Superior temporal gyrus (tissue), 1 donor: ENCODE data around the gene NOS1AP.

Experiments used
- DNase-seq: peaks from one replicate; pipeline ENCODE4 v3.0.0-alpha.2; 2016; ENCODE audit errors: extremely low spot score

The NOS1AP gene

DNA sequence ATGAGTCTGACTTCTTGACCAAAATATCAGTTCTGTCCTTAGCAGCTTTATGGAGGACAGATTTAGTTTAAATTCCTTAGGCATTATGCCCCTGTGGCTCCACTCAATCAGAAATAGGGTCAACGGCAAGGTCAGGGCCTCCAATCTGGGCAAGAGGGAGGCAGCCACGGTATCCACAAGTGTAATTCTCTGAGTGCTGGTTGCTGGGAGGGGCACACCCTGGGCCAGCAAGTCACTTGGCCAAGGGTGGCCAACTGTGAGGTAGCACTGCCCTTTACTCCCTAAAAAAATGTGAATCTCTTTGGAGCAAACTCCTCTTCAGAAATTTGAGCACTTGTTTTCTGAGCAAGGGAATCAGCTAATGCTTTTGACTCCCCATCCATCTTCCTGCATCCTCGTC, 294.3 kb downstream of the NOS1AP start:
- no peak for DNase-seq

DNA sequence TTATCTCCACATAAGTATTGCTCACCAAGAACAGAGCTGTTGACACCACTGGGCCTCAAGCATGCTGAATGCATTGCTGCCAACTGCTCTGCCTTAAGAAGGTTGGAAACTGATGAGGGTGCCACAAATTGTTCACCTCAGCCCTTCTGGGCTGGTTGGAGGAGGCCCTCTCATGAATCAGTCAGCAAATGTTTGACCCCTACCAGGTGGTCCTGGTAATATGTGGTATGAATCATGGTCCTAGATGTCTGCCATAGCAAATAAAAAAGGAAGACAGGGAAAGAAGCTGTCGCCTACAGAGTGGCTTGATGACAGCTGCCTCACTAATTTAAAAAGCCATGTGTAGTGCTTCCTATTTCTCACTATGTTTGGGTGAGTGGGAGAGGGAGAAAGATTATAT, 295.0 kb downstream of the NOS1AP start:
- DNase-seq, result no peak

DNA sequence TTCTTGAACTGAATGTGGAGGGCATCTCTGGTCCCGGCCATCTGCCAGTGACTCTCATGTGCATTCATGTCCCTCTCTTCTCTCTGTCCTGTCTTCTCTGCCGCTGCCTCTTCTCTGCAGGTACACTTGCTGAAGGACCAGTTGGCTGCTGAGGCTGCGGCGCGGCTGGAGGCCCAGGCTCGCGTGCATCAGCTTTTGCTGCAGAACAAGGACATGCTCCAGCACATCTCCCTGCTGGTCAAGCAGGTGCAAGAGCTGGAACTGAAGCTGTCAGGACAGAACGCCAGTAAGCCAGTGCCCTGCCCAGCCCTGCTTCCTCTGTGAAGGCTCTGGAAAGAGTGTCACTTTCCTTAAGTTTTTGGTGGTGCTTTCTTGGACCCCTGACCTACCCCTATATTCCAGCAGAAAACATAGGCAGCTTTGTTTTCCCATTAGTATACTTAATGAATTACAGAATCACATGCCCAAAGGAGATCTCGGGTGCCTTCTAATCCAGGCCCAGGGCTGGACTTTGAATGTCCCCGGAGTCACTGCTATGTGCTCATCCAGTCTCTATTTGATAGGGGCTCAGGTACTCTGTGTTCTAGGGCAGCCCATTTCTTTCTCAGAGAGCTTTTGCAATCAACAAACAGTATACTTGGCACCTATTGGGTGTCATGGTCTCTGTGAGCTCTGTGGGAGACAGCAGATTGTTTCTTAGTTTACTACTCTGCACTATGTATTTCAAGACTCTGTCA, 296.0 kb downstream of the NOS1AP start:
- DNase-seq, result no peak

DNA sequence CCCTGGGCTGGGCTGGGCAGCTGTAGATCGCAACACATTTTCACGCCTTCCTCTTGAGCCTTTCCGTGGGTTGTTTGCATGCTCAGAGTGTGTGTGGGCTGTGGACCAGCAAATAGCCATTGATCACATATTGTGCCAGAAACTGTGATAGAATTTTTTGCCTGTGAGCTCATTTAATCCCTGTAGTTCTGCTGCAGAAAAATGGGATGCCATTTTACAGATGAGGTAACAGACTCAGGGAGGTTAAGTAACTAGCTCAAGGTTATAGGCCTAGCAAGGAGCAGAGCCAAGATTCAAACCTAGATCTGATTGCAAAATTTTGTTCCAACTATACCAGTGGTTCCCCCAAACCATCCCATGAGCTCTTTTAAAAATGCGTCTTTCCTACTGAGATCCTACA, 296.7 kb downstream of the NOS1AP start:
- no peak for DNase-seq

DNA sequence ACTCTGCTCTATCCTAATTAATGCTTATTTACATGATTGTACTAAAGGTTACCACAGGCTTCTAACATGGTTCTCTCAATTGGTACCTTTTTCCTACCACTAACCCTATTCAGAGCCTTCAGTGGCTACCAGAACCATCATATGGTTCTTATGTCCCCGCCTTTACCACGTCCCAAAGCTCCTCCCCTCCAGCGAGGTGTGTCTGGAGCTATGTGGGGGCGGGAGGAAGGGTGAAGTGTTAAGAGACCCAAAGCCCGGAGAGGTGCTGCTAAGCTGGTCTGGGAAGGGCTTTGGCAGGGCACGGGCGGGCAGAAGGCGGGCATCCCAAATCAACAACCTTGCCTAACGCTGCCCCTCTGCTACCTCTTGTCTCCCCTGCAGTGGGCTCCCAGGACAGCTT, 297.2 kb downstream of the NOS1AP start:
- no peak for DNase-seq

DNA sequence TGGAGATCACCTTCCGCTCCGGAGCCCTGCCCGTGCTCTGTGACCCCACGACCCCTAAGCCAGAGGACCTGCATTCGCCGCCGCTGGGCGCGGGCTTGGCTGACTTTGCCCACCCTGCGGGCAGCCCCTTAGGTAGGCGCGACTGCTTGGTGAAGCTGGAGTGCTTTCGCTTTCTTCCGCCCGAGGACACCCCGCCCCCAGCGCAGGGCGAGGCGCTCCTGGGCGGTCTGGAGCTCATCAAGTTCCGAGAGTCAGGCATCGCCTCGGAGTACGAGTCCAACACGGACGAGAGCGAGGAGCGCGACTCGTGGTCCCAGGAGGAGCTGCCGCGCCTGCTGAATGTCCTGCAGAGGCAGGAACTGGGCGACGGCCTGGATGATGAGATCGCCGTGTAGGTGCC, 297.6 kb downstream of the NOS1AP start:
- DNase-seq, result no peak

DNA sequence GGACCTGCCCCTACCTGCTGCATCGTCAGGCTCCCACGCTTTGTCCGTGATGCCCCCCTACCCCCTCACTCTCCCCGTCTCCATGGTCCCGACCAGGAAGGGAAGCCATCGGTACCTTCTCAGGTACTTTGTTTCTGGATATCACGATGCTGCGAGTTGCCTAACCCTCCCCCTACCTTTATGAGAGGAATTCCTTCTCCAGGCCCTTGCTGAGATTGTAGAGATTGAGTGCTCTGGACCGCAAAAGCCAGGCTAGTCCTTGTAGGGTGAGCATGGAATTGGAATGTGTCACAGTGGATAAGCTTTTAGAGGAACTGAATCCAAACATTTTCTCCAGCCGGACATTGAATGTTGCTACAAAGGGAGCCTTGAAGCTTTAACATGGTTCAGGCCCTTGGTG, 298.3 kb downstream of the NOS1AP start:
- no peak for DNase-seq

DNA sequence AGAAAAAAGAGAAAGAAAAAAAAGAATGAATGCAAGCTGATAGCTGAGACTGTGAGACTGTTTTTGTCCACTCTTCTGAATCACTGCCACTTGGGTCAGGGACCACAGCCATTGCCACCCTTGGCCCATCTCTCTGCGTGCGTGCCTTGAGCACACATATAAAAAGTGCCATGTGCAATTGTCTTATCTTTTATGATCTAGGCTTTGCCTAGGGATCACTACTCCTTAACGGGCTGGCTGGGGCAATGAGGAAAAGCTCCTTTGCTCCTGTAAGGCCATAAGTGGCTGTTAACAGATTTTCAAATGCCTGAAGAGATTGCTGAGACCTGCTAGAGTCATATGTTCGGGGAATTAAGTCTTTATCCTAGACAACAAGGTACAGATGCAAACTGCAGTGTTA, 299.0 kb downstream of the NOS1AP start:
- no peak for DNase-seq

DNA sequence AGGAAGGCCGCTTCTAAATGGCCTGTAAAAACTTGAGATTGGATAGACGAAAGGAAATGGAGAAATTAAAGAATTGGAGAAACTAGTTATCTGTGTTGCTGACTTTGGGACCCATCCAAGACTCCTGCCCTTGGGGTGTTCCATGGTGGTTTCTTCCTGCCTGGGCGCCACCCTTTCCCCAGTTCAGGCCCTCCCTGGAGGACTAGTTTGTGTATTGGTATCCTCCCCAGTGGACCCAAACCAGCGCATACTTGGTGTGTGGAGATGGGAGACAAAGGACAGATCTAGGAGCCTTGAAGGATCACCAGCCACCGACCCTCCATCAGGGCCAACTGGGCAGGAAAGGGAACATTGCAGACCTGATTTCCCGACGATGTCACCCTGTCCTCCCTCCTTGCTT, 300.1 kb downstream of the NOS1AP start:
- no peak for DNase-seq

DNA sequence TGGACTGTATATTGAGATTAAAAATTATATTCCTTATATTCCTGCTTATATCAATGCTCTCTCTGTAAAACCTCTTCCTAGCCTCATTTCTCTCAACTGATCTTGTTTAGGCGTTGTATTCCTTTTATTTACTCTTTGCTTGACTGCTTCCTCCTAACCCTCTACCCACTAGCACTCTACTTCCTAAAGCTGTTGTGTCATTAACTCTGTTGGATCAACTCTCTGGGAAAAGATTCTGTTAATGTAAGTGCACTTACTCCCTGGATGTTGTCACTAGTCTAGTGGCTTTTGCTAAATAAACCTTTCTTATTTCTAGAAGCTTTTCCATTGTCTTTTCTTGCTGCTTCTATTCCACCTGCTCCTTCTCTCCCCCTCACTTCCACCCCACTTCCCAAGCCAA, 300.7 kb downstream of the NOS1AP start:
- DNase-seq, result no peak

DNA sequence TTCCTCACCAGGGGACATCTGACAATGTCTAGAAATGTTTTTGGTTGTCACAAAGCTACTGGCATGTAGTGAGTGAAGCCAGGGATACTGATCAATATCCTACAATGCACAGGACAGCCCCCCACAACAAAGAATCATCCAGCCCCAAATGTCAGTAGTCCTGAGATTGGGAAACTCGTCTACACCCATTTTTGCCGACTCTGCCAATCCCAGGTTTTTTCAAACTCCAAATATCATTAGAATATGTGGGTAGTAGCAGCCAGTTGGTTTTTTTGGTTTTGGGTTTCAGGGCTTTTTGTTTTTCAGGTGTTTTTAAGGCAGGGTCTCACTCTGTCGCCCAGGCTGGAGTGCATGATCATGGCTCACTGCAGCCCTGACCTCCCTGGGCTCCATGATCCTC, 301.2 kb downstream of the NOS1AP start:
- DNase-seq, result no peak

DNA sequence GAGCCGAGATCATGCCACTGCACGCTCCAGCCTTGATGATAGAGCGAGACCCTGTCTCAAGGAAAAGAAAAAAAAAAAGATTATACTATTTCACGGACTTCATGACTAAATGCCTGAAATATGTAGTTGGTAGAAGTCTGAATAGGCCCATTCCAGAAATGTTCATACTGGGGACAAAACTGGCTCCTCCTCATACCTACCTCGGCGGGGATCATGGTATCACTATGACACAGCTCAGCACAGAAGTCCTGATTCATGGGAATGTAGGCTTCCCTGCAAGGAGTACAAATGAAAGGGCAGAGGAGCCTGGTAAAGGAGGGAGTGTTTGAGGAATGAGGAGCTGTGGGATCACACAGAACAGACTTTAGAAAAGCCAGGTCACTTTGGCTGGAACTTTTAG, 302.1 kb downstream of the NOS1AP start:
- DNase-seq, result no peak

DNA sequence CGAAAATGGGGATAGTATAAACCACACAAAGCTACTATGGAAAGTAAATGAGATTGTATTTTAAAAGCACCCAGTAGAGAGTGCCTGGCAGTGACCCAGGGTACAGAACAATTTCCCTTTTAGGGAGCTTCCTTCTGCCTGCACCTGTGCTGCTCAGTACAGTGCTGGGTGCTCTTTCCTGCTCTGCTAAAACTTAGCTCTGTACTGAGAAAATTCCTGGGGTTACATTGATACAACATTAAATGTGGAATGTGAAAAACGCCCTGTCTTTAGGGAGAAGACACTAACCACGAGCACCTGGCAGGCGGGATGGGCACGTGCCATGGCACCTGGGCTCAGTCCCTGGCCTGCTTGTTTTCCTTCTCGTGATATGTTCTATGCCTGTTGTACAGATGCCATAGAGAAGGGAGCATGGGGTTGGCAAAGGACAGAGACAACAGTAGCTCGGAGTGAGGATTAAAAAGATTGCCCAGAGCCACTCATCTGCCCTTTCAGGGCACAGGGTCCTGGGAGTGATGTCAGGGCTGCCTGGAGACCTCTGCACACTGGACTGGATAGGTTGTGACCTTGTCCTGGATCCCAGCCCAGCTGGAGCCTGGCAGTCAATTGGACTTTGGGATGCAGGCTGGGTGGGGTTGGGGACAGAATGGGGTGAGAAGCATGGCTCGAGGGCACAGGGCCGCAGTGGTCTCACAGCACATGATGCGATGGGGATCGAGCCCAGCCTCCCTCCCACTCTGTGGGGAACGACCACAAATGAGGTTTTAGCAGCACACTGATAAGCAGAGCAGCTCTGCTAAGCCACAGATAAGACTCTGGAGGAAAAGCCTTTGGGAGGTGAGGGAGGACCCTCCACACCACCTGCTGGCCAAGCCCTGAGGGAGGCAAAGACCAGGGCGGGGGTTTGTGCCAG, 302.9 kb downstream of the NOS1AP start:
- no peak for DNase-seq

DNA sequence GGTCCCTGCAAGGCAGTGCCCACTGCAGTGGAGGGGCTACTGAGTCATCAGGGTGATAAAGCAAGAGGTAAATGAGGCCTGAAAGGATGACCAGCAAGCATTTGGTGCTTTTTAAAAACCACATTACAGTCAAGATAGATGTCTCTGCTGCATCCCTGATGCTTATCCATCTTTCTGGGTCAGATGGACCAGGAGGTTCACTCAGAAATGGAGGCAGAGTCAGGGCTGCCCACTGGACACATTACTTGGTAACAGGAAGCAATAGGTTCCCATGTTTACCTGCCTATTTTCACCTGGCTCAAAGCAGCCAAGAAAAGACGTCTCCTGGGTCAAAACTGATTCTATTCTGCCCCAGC, 303.6 kb downstream of the NOS1AP start:
- no peak for DNase-seq

DNA sequence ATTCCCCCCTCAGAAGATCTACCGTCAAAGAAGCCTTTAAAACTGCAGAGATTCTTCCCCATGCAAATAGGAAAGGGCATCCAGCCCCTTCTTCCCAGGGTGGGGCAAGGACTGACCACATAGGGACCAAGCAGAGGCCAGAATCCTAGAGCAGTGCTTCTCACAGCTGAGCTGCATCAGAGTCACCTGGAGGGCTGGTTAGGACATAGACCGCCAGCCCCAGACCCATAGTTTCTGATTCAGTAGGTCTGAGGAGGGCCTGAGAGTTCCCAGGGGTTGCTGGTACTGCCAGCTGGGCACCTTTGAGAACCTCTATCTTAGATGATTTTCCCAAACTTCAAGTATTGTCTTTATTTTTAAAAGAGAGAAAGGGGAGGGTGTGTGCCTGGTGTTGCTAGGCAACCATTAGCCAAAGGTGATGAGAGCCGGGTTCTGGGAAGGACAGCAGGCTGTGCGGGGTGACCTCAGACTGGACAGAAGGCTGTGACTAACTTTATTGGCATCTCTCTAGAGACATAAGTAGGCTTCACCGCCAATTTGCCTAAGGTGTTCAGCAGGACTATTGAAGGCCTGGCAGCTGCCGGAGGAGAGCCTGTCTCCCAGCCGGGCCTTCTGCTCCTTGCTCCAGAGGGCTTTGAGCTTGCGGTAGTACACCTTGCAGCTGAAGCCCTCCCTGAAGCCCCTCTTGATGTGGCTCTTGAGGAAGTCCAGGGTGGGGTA, 304.2 kb downstream of the NOS1AP start:
- no peak for DNase-seq

DNA sequence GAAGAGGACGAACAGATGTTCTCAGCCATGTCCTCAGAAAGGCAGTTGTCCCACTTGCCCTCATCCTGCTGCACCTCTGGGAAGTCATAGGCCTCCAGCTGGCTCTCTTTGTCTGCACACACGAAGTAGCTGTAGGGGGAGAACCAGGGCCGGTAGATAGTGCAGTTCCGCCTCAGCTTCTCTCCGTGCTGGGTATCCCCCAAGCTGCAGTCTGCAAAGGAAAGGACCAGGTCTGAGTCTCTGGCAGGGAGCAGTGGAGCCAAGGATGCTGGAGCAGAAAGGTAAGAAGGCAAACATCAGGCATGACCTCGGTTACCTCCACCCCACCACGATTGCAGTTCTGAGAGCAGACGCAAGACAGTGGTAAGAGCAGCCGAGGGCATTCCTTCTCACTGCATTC, 304.9 kb downstream of the NOS1AP start:
- no peak for DNase-seq

DNA sequence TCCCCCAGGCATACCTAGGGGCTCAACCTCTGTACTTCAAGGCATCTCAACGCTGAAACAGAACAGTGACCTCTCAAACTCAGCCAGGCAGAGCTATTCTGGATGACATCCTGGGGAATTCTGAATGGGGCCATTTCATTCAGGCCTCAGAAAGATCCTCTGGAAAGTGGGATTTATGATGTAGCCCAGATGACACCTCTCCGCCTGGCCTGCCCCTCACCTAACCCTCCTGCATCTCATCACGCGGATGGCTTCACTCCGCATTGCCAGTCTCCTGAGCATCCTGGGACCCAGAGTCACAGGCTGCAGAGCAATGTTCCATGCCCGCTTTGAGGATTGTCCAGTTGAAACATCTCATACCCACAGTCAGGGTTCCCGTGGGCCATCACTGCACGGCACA, 306.0 kb downstream of the NOS1AP start:
- no peak for DNase-seq

DNA sequence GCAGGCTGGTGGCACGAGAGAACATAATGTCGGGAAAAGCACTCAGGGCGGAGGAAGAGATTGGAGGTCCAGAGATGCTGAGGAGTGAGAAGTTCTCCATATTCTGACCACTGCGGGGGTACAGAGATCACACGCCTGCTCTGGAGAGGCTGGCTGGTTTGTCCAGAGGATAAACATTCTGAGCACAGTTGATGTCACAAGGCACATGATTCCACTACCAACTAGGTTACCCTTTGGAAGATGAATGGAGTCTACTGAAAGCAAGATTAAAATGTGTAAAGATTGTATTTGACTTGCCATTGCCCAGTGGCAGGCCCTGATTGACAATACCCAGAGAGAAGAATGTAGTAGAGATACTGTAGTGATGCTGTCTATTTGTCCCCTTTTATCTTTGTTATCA, 307.2 kb downstream of the NOS1AP start, which contains the start of gene SPATA46:
SPATA46 (minus strand) TSS at position 164 of the 400 bp plus-strand sequence; CDS start at position 100, 64 bp downstream.
- no peak for DNase-seq

DNA sequence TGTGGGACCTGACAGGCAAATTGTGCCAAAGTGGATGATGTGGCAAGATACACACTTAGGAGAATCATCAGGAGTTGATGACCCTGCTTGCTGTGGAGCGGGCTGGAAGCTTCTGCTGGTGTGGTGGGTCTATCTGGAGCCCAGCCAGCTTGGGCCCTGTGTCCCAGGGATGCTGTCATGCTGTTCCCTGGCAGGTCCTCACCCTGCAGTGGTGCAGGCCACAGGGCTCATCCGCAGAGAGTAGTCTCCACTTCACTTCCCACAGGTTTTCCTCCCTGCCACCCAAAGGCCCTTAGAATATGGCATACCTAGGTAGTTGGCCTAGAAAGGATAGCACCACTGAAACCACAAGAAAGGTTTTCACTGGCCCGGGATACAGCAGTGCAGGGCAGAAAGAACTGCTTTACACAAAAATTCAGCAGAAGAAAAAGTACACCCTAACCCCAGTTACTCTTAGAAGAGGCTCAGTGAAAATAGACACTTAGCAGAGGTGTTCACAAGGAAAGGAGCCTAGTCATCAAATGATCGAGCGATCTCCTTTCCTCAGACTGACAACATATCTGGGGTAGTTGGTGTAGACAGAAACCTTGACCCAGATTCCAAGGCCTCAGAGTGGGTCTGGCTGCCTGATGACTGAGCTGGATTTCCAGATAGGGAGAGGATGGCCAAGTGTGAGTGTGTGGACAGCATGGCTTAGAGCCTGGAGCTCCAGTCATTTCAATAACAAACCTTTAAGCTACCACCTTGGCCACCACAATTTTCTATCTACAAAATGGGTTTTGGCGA, 310.8 kb downstream of the NOS1AP start:
- no peak for DNase-seq

DNA sequence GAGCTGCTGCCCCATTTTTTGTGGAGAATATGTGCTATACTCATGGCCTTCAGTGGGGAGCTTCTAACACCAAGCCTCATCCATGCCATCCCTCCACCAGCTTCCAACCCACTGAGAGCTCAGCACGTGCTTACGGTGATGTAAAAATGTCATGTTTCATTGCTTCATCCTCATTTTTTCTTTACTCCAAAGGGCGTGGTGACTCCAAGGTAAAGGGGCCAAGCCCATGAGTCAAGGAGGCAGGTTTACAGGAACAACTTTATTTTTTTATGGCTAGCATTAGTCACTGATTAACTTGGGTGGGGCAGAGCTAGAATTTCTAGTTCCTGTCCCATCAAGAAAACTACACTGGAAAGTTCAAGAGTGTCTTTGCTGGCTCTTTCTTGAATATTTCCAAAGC, 311.9 kb downstream of the NOS1AP start, which contains the start of gene C1orf226:
C1orf226 (plus strand) TSS at position 346 of the 400 bp plus-strand sequence. CDS start 174 bp downstream, outside the sequence.
- DNase-seq, result no peak

DNA sequence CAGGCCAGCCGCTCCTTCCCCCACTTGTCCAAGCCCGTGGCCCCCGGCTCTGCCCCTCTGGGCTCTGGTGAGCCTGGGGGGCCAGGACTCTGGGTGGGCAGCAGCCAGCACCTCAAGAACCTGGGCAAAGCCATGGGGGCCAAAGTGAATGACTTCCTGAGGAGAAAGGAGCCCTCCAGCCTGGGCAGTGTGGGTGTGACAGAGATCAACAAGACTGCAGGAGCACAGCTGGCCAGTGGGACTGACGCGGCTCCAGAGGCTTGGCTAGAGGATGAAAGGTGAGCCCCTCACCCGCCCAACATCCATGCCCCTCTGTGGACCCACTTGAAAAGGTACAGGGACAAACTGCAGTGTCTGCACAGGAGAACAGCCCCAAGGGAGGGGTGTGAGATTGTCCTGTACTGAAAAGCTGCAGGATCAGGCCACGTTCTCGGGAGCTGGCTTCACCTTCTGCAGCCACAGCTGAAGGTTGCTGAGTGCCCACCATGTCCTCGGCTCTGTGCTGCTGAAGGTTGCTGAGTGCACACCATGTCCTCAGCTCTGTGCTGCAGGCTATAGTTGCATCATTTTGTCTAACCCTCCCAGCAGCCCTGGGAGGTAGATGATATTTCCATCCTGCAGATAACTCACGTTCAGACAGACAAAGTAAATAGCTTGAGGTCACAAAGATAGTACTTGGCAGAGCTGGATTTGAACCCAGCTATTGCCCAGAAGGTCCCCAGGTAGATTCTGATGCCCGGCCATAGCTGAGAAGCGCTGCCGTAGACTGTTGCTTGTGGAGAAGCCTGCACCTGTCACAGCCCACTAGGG, 312.7 kb downstream of the NOS1AP start:
- no peak for DNase-seq
